ENCODE measurements around the gene EDDM13. TPM values are rescaled to one million over a fixed set of nuclear protein-coding genes. Genes with fewer than 3 reads are reported as not detected.

EDDM13 gene
- polyA plus RNA-seq, 3 donors: 1.4 to 4.7 (median 1.5) TPM

Other genes with a start within 250 kb of the EDDM13 start
- 10 to 100 TPM; 10.7 to 24.0 (median 22.4) TPM for gene ZNF787, start 151.5 kb upstream of the EDDM13 start, polyA plus RNA-seq (ENCODE audit: insufficient read length in 3 of 3)
- 10 to 100 TPM; 21.3 to 41.4 (median 36.1) TPM for gene ZNF444, start 131.5 kb upstream of the EDDM13 start, polyA plus RNA-seq (ENCODE audit: insufficient read length in 3 of 3)
- gene GALP, start 96.7 kb upstream of the EDDM13 start, polyA plus RNA-seq (ENCODE audit: insufficient read length in 3 of 3): not detected
- under 1 TPM in 2 of 3 donors, not detected in 1; 0.17 to 0.30 TPM for gene ZSCAN5B, start 75.0 kb upstream of the EDDM13 start, polyA plus RNA-seq (ENCODE audit: insufficient read length in 3 of 3)
- gene ZSCAN5C, start 70.5 kb upstream of the EDDM13 start, polyA plus RNA-seq (ENCODE audit: insufficient read length in 3 of 3): under 1 TPM in 1 of 3 donors, not detected in 2; 0.07 TPM
- gene ZSCAN5A, start 42.1 kb downstream of the EDDM13 start, polyA plus RNA-seq (ENCODE audit: insufficient read length in 3 of 3): 10 to 100 TPM; 14.7 to 17.2 (median 17.0) TPM
- 10 to 100 TPM; 10.9 to 14.2 (median 11.3) TPM for gene ZNF582, start 120.8 kb downstream of the EDDM13 start, polyA plus RNA-seq (ENCODE audit: insufficient read length in 3 of 3)
- gene ZNF583, start 131.6 kb downstream of the EDDM13 start, polyA plus RNA-seq (ENCODE audit: insufficient read length in 3 of 3): 10 to 100 TPM in 1 of 3 donors, 1 to 10 TPM in 2; 9.5 to 11.2 (median 9.9) TPM
- 10 to 100 TPM; 18.7 to 23.4 (median 20.7) TPM for gene ZNF667, start 204.6 kb downstream of the EDDM13 start, polyA plus RNA-seq (ENCODE audit: insufficient read length in 3 of 3)
- gene ZNF471, start 235.1 kb downstream of the EDDM13 start, polyA plus RNA-seq (ENCODE audit: insufficient read length in 3 of 3): 10 to 100 TPM; 20.1 to 32.6 (median 21.2) TPM

Data from renal cortex interstitium (tissue), 3 donors.